Liver (tissue), 9 donors: ENCODE results near the gene FMN1. TPM values are rescaled to one million over a fixed set of nuclear protein-coding genes. Genes with fewer than 3 reads are reported as not detected.

Experiments
- DNase-seq: peaks from one replicate; pipeline ENCODE4 v3.0.0-alpha.2; 2017; ENCODE audit warnings: low spot score
- H3K27ac ChIP-seq, 2 donors: one replicate each; pipeline ENCODE4 v1.7.0; 2013; ENCODE audit warnings: inconsistent platforms in 2 of 2, low read length in 2 of 2, control low read depth in 1 of 2, low read depth in 1 of 2, mild to moderate bottlenecking in 1 of 2
- H3K27me3 ChIP-seq, 4 donors: one replicate each; pipeline versions ENCODE4 v1.6.1 to v1.7.0; 2013; ENCODE audit warnings: low read length in 3 of 4, inconsistent platforms in 1 of 4, mild to moderate bottlenecking in 1 of 4, moderate library complexity in 1 of 4; ENCODE audit not compliant: control insufficient read depth in 4 of 4, insufficient read depth in 4 of 4
- H3K36me3 ChIP-seq, 4 donors: one replicate each; pipeline versions ENCODE4 v1.6.1 to v1.7.0; 2013; ENCODE audit warnings: low read length in 3 of 4, mild to moderate bottlenecking in 3 of 4, low read depth in 1 of 4, moderate library complexity in 1 of 4; ENCODE audit not compliant: control insufficient read depth in 4 of 4, insufficient read depth in 3 of 4
- H3K4me1 ChIP-seq, 4 donors: one replicate each; pipeline versions ENCODE4 v1.6.1 to v1.7.0; 2013; ENCODE audit warnings: low read length in 3 of 4, mild to moderate bottlenecking in 3 of 4, moderate library complexity in 1 of 4; ENCODE audit not compliant: control insufficient read depth in 4 of 4, insufficient read depth in 4 of 4
- H3K4me3 ChIP-seq, 3 donors: one replicate each; pipeline versions ENCODE4 v1.6.1 to v1.7.0; 2013; ENCODE audit warnings: low read length in 3 of 3, control low read depth in 1 of 3, low read depth in 1 of 3, mild to moderate bottlenecking in 1 of 3
- H3K9ac ChIP-seq, 2 donors: one replicate each; pipeline ENCODE4 v1.7.0; 2013; ENCODE audit warnings: low read length in 2 of 2, mild to moderate bottlenecking in 2 of 2, moderate library complexity in 2 of 2, control low read depth in 1 of 2, low read depth in 1 of 2
- H3K9me3 ChIP-seq, 4 donors: one replicate each; pipeline versions ENCODE4 v1.6.1 to v1.7.0; 2013; ENCODE audit warnings: low read length in 3 of 4; ENCODE audit not compliant: control insufficient read depth in 4 of 4
- EGR1 ChIP-seq, 2 donors: IDR thresholded peaks; 2 replicates each; pipeline ENCODE4 v1.6.1; 2016 to 2018; ENCODE audit warnings: antibody characterized with exemption in 2 of 2, low read depth in 2 of 2
- FOXA1 ChIP-seq: IDR thresholded peaks from 2 replicates; pipeline ENCODE4 v1.6.1; 2016; ENCODE audit warnings: antibody characterized with exemption
- FOXA2 ChIP-seq: IDR thresholded peaks from 2 replicates; pipeline ENCODE4 v1.6.1; 2016; ENCODE audit warnings: antibody characterized with exemption
- GABPA ChIP-seq, 2 donors: IDR thresholded peaks in 1 of 2; conservative IDR thresholded peaks in 1 of 2; 2 replicates each; pipeline ENCODE4 v1.6.1; 2016; ENCODE audit warnings: antibody characterized with exemption in 2 of 2, mild to moderate bottlenecking in 1 of 2, moderate library complexity in 1 of 2
- HNF4A ChIP-seq, 2 donors: conservative IDR thresholded peaks; 2 replicates each; pipeline ENCODE4 v1.6.1; 2016; ENCODE audit warnings: antibody characterized with exemption in 2 of 2, mild to moderate bottlenecking in 2 of 2
- HNF4G ChIP-seq: IDR thresholded peaks from 2 replicates; pipeline ENCODE4 v1.6.1; 2016; ENCODE audit warnings: antibody characterized with exemption
- JUND ChIP-seq, 2 donors: IDR thresholded peaks; 2 replicates each; pipeline ENCODE4 v1.6.1; 2016; ENCODE audit warnings: antibody characterized with exemption in 2 of 2
- MAX ChIP-seq: IDR thresholded peaks from 2 replicates; pipeline ENCODE4 v1.6.1; 2016; ENCODE audit warnings: antibody characterized with exemption
- NR2F2 ChIP-seq: IDR thresholded peaks from 2 replicates; pipeline ENCODE4 v1.6.1; 2016; ENCODE audit warnings: antibody characterized with exemption
- RAD21 ChIP-seq, 2 donors: IDR thresholded peaks; 2 replicates each; pipeline ENCODE4 v1.6.1; 2016; ENCODE audit warnings: antibody characterized with exemption in 2 of 2, mild to moderate bottlenecking in 2 of 2
- REST ChIP-seq: IDR thresholded peaks from 2 replicates; pipeline ENCODE4 v1.6.1; 2016; ENCODE audit warnings: antibody characterized with exemption, mild to moderate bottlenecking
- RXRA ChIP-seq, 2 donors: IDR thresholded peaks; 2 replicates each; pipeline ENCODE4 v1.6.1; 2017 to 2018; ENCODE audit warnings: antibody characterized with exemption in 2 of 2, mild to moderate bottlenecking in 1 of 2
- SP1 ChIP-seq: IDR thresholded peaks from 2 replicates; pipeline ENCODE4 v1.6.1; 2018; ENCODE audit warnings: antibody characterized with exemption, mild to moderate bottlenecking
- TAF1 ChIP-seq: conservative IDR thresholded peaks from 2 replicates; pipeline ENCODE4 v1.6.1; 2016; ENCODE audit warnings: antibody characterized with exemption, mild to moderate bottlenecking
- YY1 ChIP-seq: IDR thresholded peaks from 2 replicates; pipeline ENCODE4 v1.6.1; 2016; ENCODE audit warnings: antibody characterized with exemption, mild to moderate bottlenecking
- ZBTB33 ChIP-seq: IDR thresholded peaks from 2 replicates; pipeline ENCODE4 v1.6.1; 2016; ENCODE audit warnings: antibody characterized with exemption
- WGBS: extraction: QIAGEN DNeasy Blood & Tissue Kit; methylation state at CpG from one replicate; pipeline ENCODE4 v1.1.7; 2013; 5-methylcytosine and 5-hydroxymethylcytosine counted together
- polyA plus RNA-seq, 2 donors: library from polyadenylated mRNA; stranded (reverse) in 1 of 2; unstranded in 1 of 2; fragments of 200-250 nt in 1 of 2; fragments of >200 nt in 1 of 2; fragmentation: Nextera tagmentation in 1 of 2; extraction: Ambion mirVana in 1 of 2; gene quantifications; one replicate each; pipeline versions ENCODE4 v1.2.1 to v1.2.3, GENCODE V29; 2013 to 2015
- total RNA-seq, 2 donors: library from RNA; depleted of rRNA; stranded (reverse); fragments of >200 nt; gene quantifications; one replicate each; pipeline ENCODE4 v1.2.3, GENCODE V29; 2014
- TF ChIP-seq, protein P1 (sequence below): fragments of 150-350 bp; IDR thresholded peaks from 2 replicates; pipeline ENCODE4 v1.5.1; 2017; ENCODE audit warnings: improper control_type of control experiment, low read depth, low read length; ENCODE audit not compliant: missing input control
- TF ChIP-seq, protein P2 (sequence below): IDR thresholded peaks from 2 replicates; pipeline ENCODE4 v1.6.1; 2016; ENCODE audit warnings: antibody characterized with exemption
- donor health status: healthy.
- donor health status: healthy.
- donor health status: healthy.
- donor health status: healthy.
- donor health status: healthy.

The FMN1 gene
- total and polyA plus RNA-seq, 4 donors = 0.21 to 5.4 (median 0.53) TPM

DNA sequence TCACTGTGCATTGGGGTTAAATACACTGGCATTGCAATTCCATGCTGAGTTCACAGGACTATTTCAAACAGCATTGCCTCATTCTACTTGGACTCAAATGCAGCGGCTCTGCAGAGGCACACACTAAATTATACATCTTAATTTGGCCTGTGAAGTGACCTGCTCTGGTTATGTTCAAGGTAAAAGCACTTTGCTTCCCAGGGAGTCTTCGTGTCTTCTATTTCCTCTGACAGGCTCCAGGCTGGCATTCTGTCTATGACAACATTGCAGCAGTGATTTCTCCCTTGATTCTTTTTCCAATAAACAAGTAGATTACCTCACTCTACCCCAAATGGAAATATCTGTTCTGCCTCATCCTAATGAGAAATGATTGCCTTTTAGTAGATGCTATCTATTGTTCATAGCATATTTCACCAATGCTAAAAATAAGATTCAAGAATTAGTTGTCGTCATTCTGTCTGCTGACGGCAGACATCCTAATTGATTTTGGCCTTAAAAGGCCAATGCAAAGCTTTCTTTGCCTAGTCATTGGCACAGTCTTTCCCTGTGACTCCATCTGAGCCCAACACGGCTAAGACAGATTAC lies 33.8 kb downstream of the FMN1 start:
- no peak overlapping the region for H3K9ac ChIP-seq
- DNase-seq = no peak
- WGBS = 85% methylated on average over 5 of the region's 5 CpGs
- no peak overlapping the region for H3K4me3 ChIP-seq
- H3K27me3 ChIP-seq = no peaks in the 10 kb centered on the region
- no peak overlapping the region for H3K27ac ChIP-seq
- no peaks in the 10 kb centered on the region for H3K9me3 ChIP-seq
- no peaks in the 10 kb centered on the region for H3K36me3 ChIP-seq
- peaks cover 0 to 2% (median 0%) of the 10 kb centered on the region in 4 donors for H3K4me1 ChIP-seq
- TF ChIP-seq MAX (no peak), YY1 (no peak), REST (no peak), JUND (IDR thresholded peaks at IDR 0.05) (no peak), SP1 (no peak), RXRA (IDR thresholded peaks at IDR 0.05) (no peak), FOXA2 (no peak), TAF1 (no peak), HNF4G (no peak), EGR1 (IDR thresholded peaks at IDR 0.05; ENCODE audit: low read depth in 2 of 2) (no peak), HNF4A (conservative IDR thresholded peaks at IDR 0.05) (no peak)

- no peak for DNase-seq
- Histone ChIP-seq H3K9ac (no peak overlapping the region), H3K36me3 (no peaks in the 10 kb centered on the region), H3K27ac (no peak overlapping the region), H3K27me3 (no peaks in the 10 kb centered on the region), H3K4me3 (no peak overlapping the region), H3K4me1 (peaks cover 0 to 2% (median 0%) of the 10 kb centered on the region in 4 donors), H3K9me3 (no peaks in the 10 kb centered on the region)
- 74% methylated on average over 3 of the region's 3 CpGs for WGBS
- TF ChIP-seq FOXA1 (no peak), TAF1 (no peak), REST (no peak), HNF4G (no peak), GABPA (IDR thresholded peaks at IDR 0.05 in 1 of 2, conservative IDR thresholded peaks at IDR 0.05 in 1 of 2) (no peak), HNF4A (conservative IDR thresholded peaks at IDR 0.05) (no peak), JUND (IDR thresholded peaks at IDR 0.05) (no peak), RXRA (IDR thresholded peaks at IDR 0.05) (no peak), ZBTB33 (no peak), SP1 (no peak), RAD21 (IDR thresholded peaks at IDR 0.05) (no peak), NR2F2 (no peak), YY1 (no peak), FOXA2 (no peak), MAX (no peak), EGR1 (IDR thresholded peaks at IDR 0.05; ENCODE audit: low read depth in 2 of 2) (no peak)
- TF ChIP-seq, protein P1, sequence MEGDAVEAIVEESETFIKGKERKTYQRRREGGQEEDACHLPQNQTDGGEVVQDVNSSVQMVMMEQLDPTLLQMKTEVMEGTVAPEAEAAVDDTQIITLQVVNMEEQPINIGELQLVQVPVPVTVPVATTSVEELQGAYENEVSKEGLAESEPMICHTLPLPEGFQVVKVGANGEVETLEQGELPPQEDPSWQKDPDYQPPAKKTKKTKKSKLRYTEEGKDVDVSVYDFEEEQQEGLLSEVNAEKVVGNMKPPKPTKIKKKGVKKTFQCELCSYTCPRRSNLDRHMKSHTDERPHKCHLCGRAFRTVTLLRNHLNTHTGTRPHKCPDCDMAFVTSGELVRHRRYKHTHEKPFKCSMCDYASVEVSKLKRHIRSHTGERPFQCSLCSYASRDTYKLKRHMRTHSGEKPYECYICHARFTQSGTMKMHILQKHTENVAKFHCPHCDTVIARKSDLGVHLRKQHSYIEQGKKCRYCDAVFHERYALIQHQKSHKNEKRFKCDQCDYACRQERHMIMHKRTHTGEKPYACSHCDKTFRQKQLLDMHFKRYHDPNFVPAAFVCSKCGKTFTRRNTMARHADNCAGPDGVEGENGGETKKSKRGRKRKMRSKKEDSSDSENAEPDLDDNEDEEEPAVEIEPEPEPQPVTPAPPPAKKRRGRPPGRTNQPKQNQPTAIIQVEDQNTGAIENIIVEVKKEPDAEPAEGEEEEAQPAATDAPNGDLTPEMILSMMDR = no peak
- TF ChIP-seq, protein P2, sequence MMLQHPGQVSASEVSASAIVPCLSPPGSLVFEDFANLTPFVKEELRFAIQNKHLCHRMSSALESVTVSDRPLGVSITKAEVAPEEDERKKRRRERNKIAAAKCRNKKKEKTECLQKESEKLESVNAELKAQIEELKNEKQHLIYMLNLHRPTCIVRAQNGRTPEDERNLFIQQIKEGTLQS = no peak
Measured at GRCh38 chr15:33159726-33160453, 34.6 kb downstream of the FMN1 start.
